ENCODE results near the gene SLC17A8.

DNA sequence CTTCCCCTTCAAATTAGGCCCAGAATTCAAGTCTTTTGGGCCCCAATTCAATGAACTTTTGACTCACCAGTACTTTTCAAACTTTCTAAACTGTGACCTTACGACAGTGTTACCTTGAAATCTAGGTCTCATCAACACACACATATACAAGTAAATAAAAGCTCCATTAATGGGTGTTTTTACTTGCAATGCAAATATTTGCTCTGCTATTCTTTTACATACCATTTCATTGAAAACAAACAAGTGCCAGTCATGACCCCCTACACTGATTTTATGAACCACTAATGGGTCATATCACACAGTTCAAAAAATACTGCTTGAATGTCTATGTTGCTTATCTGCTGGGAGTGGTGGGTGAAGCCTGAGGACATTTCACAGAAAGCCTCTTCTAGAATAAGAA, 107.7 kb downstream of the SLC17A8 start:
- no peak for TF ChIP-seq POLR2A (IDR thresholded peaks at IDR 0.05)
- TF ChIP-seq, protein P1, sequence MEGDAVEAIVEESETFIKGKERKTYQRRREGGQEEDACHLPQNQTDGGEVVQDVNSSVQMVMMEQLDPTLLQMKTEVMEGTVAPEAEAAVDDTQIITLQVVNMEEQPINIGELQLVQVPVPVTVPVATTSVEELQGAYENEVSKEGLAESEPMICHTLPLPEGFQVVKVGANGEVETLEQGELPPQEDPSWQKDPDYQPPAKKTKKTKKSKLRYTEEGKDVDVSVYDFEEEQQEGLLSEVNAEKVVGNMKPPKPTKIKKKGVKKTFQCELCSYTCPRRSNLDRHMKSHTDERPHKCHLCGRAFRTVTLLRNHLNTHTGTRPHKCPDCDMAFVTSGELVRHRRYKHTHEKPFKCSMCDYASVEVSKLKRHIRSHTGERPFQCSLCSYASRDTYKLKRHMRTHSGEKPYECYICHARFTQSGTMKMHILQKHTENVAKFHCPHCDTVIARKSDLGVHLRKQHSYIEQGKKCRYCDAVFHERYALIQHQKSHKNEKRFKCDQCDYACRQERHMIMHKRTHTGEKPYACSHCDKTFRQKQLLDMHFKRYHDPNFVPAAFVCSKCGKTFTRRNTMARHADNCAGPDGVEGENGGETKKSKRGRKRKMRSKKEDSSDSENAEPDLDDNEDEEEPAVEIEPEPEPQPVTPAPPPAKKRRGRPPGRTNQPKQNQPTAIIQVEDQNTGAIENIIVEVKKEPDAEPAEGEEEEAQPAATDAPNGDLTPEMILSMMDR (IDR thresholded peaks at IDR 0.05): no peak
- no peak for TF ChIP-seq EP300 (IDR thresholded peaks at IDR 0.05)

All from ovary (tissue), 3 donors.